Measurements from ENCODE around the gene ZG16B. TPM values are rescaled to one million over a fixed set of nuclear protein-coding genes. Genes with fewer than 3 reads are reported as not detected.

ZG16B gene
- total RNA-seq, 1 experiment from 2014 or later: not detected

- TF ChIP-seq ZNF512 (CRISPR knock-in tag; IDR thresholded peaks at IDR 0.05; ENCODE audit: borderline replicate concordance) (no peak), PRRX2 (CRISPR knock-in tag; IDR thresholded peaks at IDR 0.05) (no peak), EMX1 (CRISPR knock-in tag; IDR thresholded peaks at IDR 0.05) (no peak), ZBTB21 (CRISPR knock-in tag; IDR thresholded peaks at IDR 0.05; ENCODE audit: borderline replicate concordance) (no peak), ZNF671 (CRISPR knock-in tag; IDR thresholded peaks at IDR 0.05) (no peak), SOX15 (CRISPR knock-in tag; IDR thresholded peaks at IDR 0.05) (no peak), ZNF317 (CRISPR knock-in tag; IDR thresholded peaks at IDR 0.05; ENCODE audit: borderline replicate concordance, low read depth) (no peak), ESRRA (CRISPR knock-in tag; IDR thresholded peaks at IDR 0.05; ENCODE audit: borderline replicate concordance) (no peak), ARID4B (CRISPR knock-in tag; IDR thresholded peaks at IDR 0.05; ENCODE audit: borderline replicate concordance) (no peak), ZNF396 (CRISPR knock-in tag; IDR thresholded peaks at IDR 0.05; ENCODE audit: borderline replicate concordance) (no peak), ZNF263 (CRISPR knock-in tag; IDR thresholded peaks at IDR 0.05; ENCODE audit: low read depth) (no peak)
Observed at GRCh38 chr16:2804728-2805127, 25.4 kb upstream of the ZG16B start (continued).

- no peaks in the 10 kb centered on the region for H3K4me1 Mint-ChIP-seq
- TF ChIP-seq SOX15 (CRISPR knock-in tag; IDR thresholded peaks at IDR 0.05) (no peak), CREM (CRISPR knock-in tag; IDR thresholded peaks at IDR 0.05) (no peak), E2F5 (CRISPR knock-in tag; IDR thresholded peaks at IDR 0.05) (no peak), RELA (CRISPR knock-in tag; IDR thresholded peaks at IDR 0.05; ENCODE audit: borderline replicate concordance) (no peak), ZNF121 (CRISPR knock-in tag; IDR thresholded peaks at IDR 0.05) (no peak), ZNF263 (CRISPR knock-in tag; IDR thresholded peaks at IDR 0.05; ENCODE audit: low read depth) (no peak), SMAD4 (CRISPR knock-in tag; IDR thresholded peaks at IDR 0.05) (no peak), ZBTB21 (CRISPR knock-in tag; IDR thresholded peaks at IDR 0.05; ENCODE audit: borderline replicate concordance) (no peak), CBFB (CRISPR knock-in tag; IDR thresholded peaks at IDR 0.05; ENCODE audit: low read depth) (no peak), ZNF219 (CRISPR knock-in tag; IDR thresholded peaks at IDR 0.05; ENCODE audit: borderline replicate concordance) (no peak), E2F1 (CRISPR knock-in tag; IDR thresholded peaks at IDR 0.05) (no peak), STAT6 (CRISPR knock-in tag; conservative IDR thresholded peaks at IDR 0.05; ENCODE audit: low read depth) (no peak), FOXK1 (CRISPR knock-in tag; IDR thresholded peaks at IDR 0.05) (no peak), ATF6 (CRISPR knock-in tag; IDR thresholded peaks at IDR 0.05) (no peak), SP1 (CRISPR knock-in tag; conservative IDR thresholded peaks at IDR 0.05) (no peak)
- peaks cover 32% of the 10 kb centered on the region for H3K27me3 Mint-ChIP-seq (ENCODE audit: low read depth)
- H3K36me3 Mint-ChIP-seq: no peaks in the 10 kb centered on the region
- CTCF ChIA-PET: interaction anchor here (0.6 to 2.1 kb wide), 2 partner anchors 8 to 9 kb away, joined by 5 to 10 read pairs; partner anchors contain the start of gene PRSS41
- no peak overlapping the region for H3K4me3 Mint-ChIP-seq
- POLR2A ChIA-PET: no interaction called here
- no peak for DNase-seq (ENCODE audit: low spot score)
- no peak overlapping the region for H3K27ac Mint-ChIP-seq
- peaks cover 17% of the 10 kb centered on the region for H3K9me3 Mint-ChIP-seq
- ATAC-seq: no peak
Observed at GRCh38 chr16:2806286-2806685, 23.8 kb upstream of the ZG16B start.

Measured in WTC11 (cell line).